ENCODE measurements around the gene LGALS1.

- TF ChIP-seq CTCF (IDR thresholded peaks at IDR 0.05) (no peak), POLR2A (IDR thresholded peaks at IDR 0.05) (no peak), POLR2AphosphoS5 (IDR thresholded peaks at IDR 0.05) (no peak)
Observed at GRCh38 chr22:37690901-37691504, 15.6 kb downstream of the LGALS1 start.

Measured in breast epithelium (tissue), 3 donors.